HTR-8/SVneo (cell line): ENCODE data around the gene HS3ST5.
A peak's percentile ranks its signal among the peaks of the same experiment; 100 is the strongest.
"Not testable (repeated sequence)": the region's sequence is repeated elsewhere in the genome, so short reads cannot be mapped to it uniquely, and the experiment has no call there.

Source experiments
- DNase-seq: peaks from one replicate; pipeline ENCODE4 v3.0.0; 2011; ENCODE audit warnings: low spot score, mixed read lengths; ENCODE audit not compliant: insufficient read length
- FAIRE-seq: peaks from 2 replicates; lab custom pipeline; 2011; peaks lifted over from hg19 to GRCh38; lab: Jason Lieb, UNC

The HS3ST5 gene

GRCh38 chr6:114162691-114163347 lies 180.0 kb downstream of the HS3ST5 start:
- no peak for DNase-seq
- no peak for FAIRE-seq

DNA sequence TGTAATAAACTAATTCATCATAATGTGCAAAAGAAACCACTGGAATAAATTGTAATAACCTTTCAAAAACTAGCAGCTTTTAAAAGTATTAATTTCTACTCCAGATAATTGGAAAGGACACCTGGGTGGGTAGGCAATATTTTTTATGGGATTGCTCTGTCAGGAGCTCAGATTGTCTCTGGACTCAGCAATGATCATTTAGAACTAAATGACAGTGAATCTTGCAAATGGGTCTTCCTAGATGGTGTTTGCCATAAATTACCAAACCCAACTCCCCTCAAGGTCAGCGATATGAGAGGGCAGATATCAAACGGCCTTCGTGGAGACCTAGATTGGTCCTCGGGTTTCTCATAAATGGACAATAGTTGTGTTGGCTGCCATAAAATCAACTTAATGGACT lies 181.9 kb downstream of the HS3ST5 start:
- FAIRE-seq (no peak), DNase-seq (no peak)

DNA sequence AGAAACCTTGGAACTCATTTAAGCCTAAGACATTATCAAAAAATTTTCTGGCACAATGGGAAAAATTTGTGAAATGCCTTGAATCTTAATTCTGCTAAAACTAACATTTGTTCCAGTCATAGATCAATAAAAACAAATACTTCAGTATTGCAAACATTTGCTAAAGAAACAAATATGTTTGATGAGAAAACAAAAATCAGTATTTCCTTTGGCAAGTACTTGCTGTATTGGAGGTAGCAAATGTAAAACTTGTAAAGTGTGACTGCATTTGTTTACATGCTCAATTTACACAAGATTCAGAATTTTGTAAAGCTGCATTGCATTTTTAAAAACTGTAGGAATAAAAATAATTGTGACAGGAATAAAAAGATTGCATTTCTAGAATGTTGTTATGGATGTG lies 183.1 kb downstream of the HS3ST5 start:
- no peak for FAIRE-seq
- DNase-seq: no peak

DNA sequence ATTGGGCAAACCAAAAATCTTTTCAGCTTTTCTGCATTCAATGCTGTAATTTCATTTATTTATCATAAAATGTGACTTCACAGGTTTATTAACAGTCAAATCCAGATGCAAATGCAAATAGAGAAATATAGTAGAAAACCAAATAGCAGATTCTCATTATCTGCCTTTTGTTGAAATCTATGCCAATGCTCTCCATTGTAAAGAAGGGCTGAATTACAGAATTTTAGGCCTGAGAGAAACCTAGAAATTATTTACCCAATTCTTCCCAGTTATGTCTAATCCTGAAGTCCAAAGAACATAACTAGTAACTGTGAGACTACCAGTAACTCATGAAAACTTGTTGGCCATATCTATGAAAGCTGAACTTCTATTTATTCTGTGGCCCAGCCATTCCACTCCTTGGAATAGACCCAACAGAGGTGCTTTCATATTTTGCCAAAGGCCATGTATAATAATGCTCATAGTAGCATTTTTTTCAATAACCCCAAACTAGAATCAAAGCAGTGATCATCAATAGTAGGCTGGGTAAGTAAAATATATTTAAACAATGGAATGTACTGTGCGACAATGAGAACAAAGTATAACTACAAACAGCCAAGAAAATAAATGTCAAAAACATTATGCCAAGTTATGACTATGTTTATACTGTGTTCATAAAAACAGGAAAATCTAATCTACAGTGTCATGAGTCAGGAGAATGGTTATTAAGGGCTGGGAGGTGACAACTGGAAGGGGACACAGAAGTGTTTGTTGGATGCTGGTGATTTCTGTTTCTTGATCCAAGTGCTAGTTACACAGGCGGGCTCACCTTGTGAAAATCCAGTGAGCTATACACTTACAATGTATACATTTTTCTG lies 183.8 kb downstream of the HS3ST5 start:
- FAIRE-seq: no peak
- DNase-seq: no peak

- no peak for DNase-seq
Measured at GRCh38 chr6:114158411-114158810, 184.4 kb downstream of the HS3ST5 start.

DNA sequence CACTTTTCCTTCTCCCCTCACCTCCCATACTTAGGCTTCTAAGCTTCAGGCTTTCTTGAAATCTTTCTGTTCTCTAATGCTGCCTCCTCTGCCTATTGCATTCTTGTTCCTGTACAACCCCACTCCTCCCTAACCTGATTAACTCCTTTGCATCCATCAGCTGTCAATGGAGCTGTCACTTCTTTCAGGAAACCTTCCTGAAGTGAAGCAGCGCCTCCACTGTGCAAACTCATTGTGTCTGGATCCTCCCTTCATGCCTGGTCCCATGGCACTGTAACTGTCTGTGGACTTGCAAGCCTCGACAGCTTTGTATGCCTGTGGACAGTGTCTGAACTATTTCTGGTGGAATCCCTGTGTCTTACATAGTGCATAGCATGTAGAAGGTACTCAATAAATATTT lies 185.0 kb downstream of the HS3ST5 start:
- peak; percentile 63 for FAIRE-seq
- DNase-seq: no peak

More at GRCh38 chr6:114158411-114158810, 184.4 kb downstream of the HS3ST5 start:
- no peak for FAIRE-seq

- DNase-seq (no peak), FAIRE-seq (no peak)
Measured at GRCh38 chr6:114155763-114156162, 187.1 kb downstream of the HS3ST5 start.

DNA sequence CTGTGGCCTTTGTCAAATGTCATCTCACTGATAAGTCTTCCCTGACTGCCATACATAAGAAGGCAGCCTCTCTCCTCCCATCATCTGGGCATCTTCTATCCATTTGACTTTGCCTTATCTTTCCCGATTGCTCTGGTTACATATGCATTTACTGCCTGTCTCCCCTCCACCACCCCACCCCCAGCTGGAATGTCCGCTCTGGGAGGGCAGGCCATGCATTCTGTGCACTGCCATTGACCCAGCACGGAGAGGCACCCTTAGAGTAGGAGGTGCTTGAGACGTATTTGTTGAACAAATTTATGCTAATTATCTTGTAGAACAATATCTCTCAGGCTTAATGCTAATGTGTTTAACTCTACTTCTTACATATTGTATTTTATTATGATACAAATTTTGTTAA lies 188.0 kb downstream of the HS3ST5 start:
- DNase-seq: no peak
- no peak for FAIRE-seq

GRCh38 chr6:114153448-114153847 lies 189.4 kb downstream of the HS3ST5 start:
- FAIRE-seq (no peak), DNase-seq (no peak)

DNA sequence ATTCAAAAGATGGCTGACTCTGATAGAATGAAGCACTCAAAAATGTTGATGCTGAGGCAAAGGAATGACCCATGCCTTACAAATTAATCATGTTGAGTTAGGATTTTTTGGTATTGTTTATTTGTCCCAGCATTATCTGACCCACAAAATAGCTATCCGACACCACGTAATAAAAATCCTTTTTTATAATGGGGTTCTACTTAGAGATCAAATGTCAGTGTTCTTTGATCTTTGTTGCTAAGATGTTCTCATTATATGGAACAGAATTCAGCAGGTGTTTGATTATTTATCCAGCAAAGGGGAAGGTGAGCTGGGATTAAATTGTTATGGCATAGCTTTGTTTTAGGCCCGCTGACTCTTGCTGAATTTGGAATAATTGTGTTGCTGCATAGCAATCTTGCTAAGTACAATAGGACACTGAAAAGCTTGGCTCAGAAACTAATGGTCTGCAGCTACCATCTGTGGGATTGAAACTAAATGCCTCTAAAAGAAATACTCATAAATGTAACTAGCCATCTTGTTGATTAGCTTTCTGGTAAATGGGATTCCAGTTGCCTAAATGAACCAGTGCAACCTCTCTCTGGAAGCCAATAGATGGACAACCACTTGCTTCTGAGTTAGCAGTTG lies 191.6 kb downstream of the HS3ST5 start:
- DNase-seq: no peak
- FAIRE-seq: no peak

GRCh38 chr6:114149182-114149581 lies 193.6 kb downstream of the HS3ST5 start:
- FAIRE-seq, DNase-seq: not testable (repeated sequence)

DNA sequence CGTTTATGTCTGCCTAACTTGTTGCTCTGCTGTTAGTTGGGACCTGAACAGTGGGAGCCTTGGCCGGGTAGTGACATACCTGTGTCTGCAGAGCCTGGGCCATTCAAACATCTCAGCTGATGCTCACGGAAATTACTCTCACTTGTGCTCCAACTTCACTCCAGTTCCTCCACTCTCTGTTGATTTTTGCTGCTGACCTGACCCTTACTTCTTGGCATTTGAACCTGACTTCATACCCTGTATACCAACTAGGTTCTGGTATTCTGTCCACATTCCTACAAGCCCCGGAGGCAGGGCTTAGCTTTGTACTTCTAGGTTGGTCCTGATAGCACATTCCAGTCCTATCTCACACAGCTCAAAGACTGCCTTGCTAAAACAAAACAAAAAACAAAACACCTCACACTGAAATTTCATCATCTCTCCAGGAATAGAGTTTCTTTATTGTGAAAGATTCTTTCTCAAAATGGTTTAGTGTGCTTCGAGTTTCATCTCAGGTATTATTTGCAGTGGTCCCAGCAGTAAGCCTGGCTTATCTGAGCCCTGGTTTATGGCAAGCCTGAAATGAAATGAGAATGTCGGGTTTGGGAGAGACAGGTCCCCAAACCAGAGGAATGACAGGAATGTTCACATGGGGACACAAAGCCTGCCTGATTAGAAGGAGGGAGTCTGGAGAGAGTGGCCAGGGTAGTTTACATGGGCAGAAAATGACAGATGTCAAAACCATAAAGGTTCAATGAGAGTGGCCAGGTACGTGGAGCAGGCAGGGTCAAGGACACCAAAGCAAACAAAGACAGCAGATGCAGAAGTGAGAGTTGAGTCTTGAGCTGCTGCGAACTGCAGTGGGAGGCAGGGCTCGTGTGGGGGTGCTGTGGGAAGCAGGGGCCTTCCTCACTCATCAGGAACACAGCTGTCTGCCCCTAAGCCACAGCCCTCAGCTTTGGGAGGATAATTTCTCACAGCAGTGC lies 197.7 kb downstream of the HS3ST5 start:
- DNase-seq: no peak
- FAIRE-seq: no peak

- DNase-seq (no peak), FAIRE-seq (no peak)
Measured at GRCh38 chr6:114142258-114142657, 200.6 kb downstream of the HS3ST5 start.

DNA sequence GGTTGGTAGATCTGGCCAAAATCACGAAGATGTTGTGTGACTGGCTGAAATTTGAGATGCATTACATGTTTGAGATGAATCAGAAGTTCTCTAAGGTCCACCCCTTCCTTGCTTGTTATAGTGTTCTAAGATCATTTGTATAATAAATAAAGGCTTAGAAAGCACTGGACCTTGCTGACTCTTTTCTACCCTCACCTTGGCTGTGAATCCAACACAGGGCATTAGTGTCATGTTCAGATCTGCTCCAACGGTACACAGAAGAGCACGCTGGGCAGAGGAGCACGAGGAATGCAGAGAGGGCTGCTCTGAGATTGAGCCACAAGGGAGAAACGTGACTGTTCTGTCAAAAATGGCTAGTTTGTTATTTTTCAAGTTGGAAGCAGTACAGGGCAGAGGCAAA lies 202.4 kb downstream of the HS3ST5 start:
- DNase-seq: no peak
- FAIRE-seq: no peak

DNA sequence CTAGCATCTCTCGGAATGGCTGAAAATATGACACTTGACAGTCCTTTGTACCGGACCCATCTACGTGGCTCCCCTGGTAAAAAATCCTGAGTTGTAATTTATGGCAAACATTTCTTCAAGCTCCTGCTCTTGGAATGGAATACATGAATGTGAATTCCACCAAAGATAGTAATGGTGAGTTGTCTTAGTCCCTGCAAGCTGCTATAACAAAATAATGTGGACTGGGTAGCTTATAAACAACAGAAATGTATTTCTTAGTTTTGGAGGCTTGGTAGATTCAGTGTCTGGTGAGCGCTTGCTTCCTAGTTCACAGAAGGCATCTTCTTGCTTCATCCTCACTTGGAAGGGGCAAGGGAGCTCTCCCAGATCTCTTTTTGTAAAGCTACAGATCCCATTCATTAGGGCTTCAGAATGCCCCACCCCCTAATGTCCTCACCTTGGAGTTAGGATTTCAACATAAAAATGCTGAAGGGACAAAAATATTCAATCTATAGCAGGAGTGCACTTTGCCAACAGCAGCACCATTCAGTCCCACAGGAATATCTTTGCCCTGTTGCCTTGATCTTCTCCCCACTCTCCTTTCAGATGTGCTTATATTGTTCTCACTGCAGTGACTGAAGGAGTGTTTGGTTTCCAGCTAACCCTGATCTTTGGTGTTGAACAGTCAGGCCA lies 204.1 kb downstream of the HS3ST5 start:
- DNase-seq (no peak), FAIRE-seq (no peak)

GRCh38 chr6:114135363-114135971 lies 207.4 kb downstream of the HS3ST5 start:
- DNase-seq (no peak), FAIRE-seq (no peak)

DNA sequence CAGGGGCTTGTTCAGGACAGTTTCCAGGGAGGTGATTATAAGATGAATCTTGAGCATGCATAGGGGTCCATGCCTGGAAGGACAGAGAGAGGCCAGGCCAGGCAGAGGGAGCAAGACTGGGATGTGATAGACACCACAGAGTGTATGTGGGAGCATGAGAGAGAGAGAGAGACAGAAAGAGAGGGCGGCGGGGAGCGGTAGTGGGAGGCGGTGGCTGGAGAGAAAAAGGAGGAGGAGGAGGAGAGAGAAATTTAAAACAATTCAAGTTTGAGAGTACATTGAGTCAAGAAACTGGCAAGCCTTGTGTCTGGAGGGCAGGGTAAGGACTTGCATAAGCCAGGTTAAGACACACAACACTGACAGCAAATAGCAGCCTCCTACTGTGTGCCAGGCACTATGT lies 209.0 kb downstream of the HS3ST5 start:
- no peak for DNase-seq
- no peak for FAIRE-seq

GRCh38 chr6:114131945-114132344 lies 210.9 kb downstream of the HS3ST5 start:
- DNase-seq: no peak
- no peak for FAIRE-seq

GRCh38 chr6:114125576-114125975 lies 217.2 kb downstream of the HS3ST5 start:
- no peak for FAIRE-seq
- DNase-seq: no peak
